ENCODE data around the gene PSD2. TPM values are rescaled to one million over a fixed set of nuclear protein-coding genes. Genes with fewer than 3 reads are reported as not detected.

The PSD2 gene
- total RNA-seq, 1 donor from 2014 or later, result not detected

GRCh38 chr5:139797856-139798510, 2.4 kb downstream of the PSD2 start:
- Histone ChIP-seq H3K36me3 (no peaks in the 10 kb centered on the region), H3K27ac (no peak overlapping the region), H3K27me3 (peaks cover 49% of the 10 kb centered on the region), H3K4me1 (peaks cover 13% of the 10 kb centered on the region), H3K9me3 (no peaks in the 10 kb centered on the region), H3K4me3 (no peak overlapping the region)
- intact Hi-C loops (cut with DNase I), result no loop called here
- DNase-seq (no peak), ATAC-seq (no peak)
- no peak for TF ChIP-seq CTCF (IDR thresholded peaks at IDR 0.05)

DNA sequence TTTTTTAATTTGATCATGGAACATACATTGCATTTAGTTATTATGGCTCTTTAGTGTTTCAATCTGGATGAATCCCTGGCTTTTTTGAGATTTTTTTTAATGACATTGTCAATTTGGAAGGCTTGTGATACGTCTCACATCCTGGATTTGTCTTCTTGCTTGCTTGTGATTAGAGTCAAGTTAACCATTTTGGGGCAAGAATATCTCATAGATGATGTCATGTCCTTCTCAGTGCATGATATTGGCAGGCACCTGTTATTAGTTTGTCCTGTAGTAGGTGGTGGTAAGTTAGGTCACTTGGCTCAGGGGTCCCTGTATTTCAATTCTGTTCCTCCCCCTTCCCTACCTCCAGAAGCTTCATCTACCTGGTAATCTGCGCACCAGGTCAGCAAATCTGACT, 3.3 kb downstream of the PSD2 start:
- no peaks in the 10 kb centered on the region for H3K9me3 ChIP-seq
- H3K36me3 ChIP-seq, result no peaks in the 10 kb centered on the region
- H3K27ac ChIP-seq, result no peak overlapping the region
- TF ChIP-seq CTCF (IDR thresholded peaks at IDR 0.05), result no peak
- peaks cover 13% of the 10 kb centered on the region for H3K4me1 ChIP-seq
- intact Hi-C loops (cut with DNase I), result no loop called here
- H3K27me3 ChIP-seq, result peaks cover 50% of the 10 kb centered on the region
- no peak overlapping the region for H3K4me3 ChIP-seq
- ATAC-seq (no peak), DNase-seq (no peak)

- intact Hi-C loops (cut with DNase I), result no loop called here
- Histone ChIP-seq H3K36me3 (no peaks in the 10 kb centered on the region), H3K4me3 (no peak overlapping the region), H3K9me3 (no peaks in the 10 kb centered on the region), H3K27ac (no peak overlapping the region), H3K4me1 (peaks cover 13% of the 10 kb centered on the region), H3K27me3 (peaks cover 46% of the 10 kb centered on the region)
- ATAC-seq, result peak; percentile 86
- peak; percentile 75 for DNase-seq
- no peak for TF ChIP-seq CTCF (IDR thresholded peaks at IDR 0.05)
These were observed 3.8 kb downstream of the PSD2 start for GRCh38 chr5:139799359-139799758.

- DNase-seq, result no peak
- Histone ChIP-seq H3K4me3 (no peak overlapping the region), H3K36me3 (no peaks in the 10 kb centered on the region), H3K27me3 (peaks cover 22% of the 10 kb centered on the region), H3K9me3 (no peaks in the 10 kb centered on the region), H3K27ac (no peak overlapping the region), H3K4me1 (peaks cover 5% of the 10 kb centered on the region)
- no peak for TF ChIP-seq CTCF (IDR thresholded peaks at IDR 0.05)
- no peak for ATAC-seq
- intact Hi-C loops (cut with DNase I), result no loop called here
These were observed 8.4 kb downstream of the PSD2 start for GRCh38 chr5:139803978-139804377.

GRCh38 chr5:139804800-139805397, 9.3 kb downstream of the PSD2 start:
- Histone ChIP-seq H3K27ac (no peak overlapping the region), H3K9me3 (no peaks in the 10 kb centered on the region), H3K27me3 (peaks cover 22% of the 10 kb centered on the region), H3K4me3 (no peak overlapping the region), H3K4me1 (peaks cover under 1% of the 10 kb centered on the region), H3K36me3 (no peaks in the 10 kb centered on the region)
- DNase-seq (no peak), ATAC-seq (no peak)
- intact Hi-C loops (cut with DNase I), result no loop called here
- TF ChIP-seq CTCF (IDR thresholded peaks at IDR 0.05), result no peak
